GM12878 (cell line): Measurements from ENCODE around the gene JAGN1. TPM values are rescaled to one million over a fixed set of nuclear protein-coding genes. Genes with fewer than 3 reads are reported as not detected.

Experiments
- ATAC-seq: fragments of 200-7000 bp; cut with Tn5 transposase; 3 replicates; pipeline ENCODE4 v1.9.1; 2020; ENCODE audit warnings: mild to moderate bottlenecking, moderate library complexity
- BruUV-seq: library from RNA; stranded (reverse); fragments of 400-500 nt; replicated peaks from 2 replicates; lab custom pipeline; 2021; lab: Mats Ljungman, UMichigan
- CTCF ChIA-PET: fragments of 300-600 bp; sonication (Branson Sonifier 250); formaldehyde crosslinking; extraction: SDS; loops from one replicate; lab custom pipeline; 2021; ENCODE audit warnings: inconsistent platforms; lab: Yijun Ruan, JAX
- POLR2A ChIA-PET: fragments of 350-600 bp; formaldehyde crosslinking; extraction: SDS; loops from one replicate; lab custom pipeline; 2021; ENCODE audit warnings: inconsistent platforms; lab: Charles Lee
- RAD21 ChIA-PET: fragments of 300-600 bp; sonication (Branson Sonifier 250); formaldehyde crosslinking; loops from one replicate; lab custom pipeline; 2023; ENCODE audit warnings: antibody characterized with exemption; ENCODE audit not compliant: unreplicated experiment; lab: Charles Lee
- SMC1A ChIA-PET: fragments of 300-600 bp; sonication (Branson Sonifier 250); formaldehyde crosslinking; loops from one replicate; lab custom pipeline; 2023; ENCODE audit not compliant: unreplicated experiment, uncharacterized antibody; lab: Charles Lee
- DNase-seq: peaks from one replicate; pipeline ENCODE4 v3.0.0-alpha.2; 2011; ENCODE audit warnings: low read depth, low spot score
- FAIRE-seq: peaks from 3 replicates; lab custom pipeline; 2011; peaks lifted over from hg19 to GRCh38; lab: Jason Lieb, UNC
- H2AFZ ChIP-seq: 2 replicates; pipeline ENCODE4 v1.6.0; 2011; ENCODE audit warnings: low read depth, low read length, control low read depth; ENCODE audit not compliant: control insufficient read depth
- H3K27ac ChIP-seq: 2 replicates; pipeline ENCODE4 v1.5.1; 2011; ENCODE audit warnings: control low read depth; ENCODE audit not compliant: control insufficient read depth, insufficient read depth
- H3K27me3 ChIP-seq, 2 experiments: replicated peaks in 1 of 2; 2 replicates each; pipeline versions ENCODE4 v1.6.0 to v1.6.1; 2011; ENCODE audit warnings: low read length in 1 of 2; ENCODE audit not compliant: control insufficient read depth in 2 of 2, insufficient read depth in 2 of 2
- H3K36me3 ChIP-seq, 2 experiments: 2 replicates each; pipeline ENCODE4 v1.5.1; 2011; ENCODE audit warnings: low read length in 1 of 2; ENCODE audit not compliant: control insufficient read depth in 2 of 2, insufficient read depth in 2 of 2
- H3K4me1 ChIP-seq: 2 replicates; pipeline ENCODE4 v1.6.1; 2011; ENCODE audit warnings: mild to moderate bottlenecking, low read length, moderate library complexity, mixed read lengths; ENCODE audit not compliant: control insufficient read depth, insufficient read depth
- H3K4me2 ChIP-seq: 2 replicates; pipeline ENCODE4 v1.6.0; 2011; ENCODE audit warnings: control low read depth; ENCODE audit not compliant: control insufficient read depth, insufficient read depth
- H3K4me3 ChIP-seq: fragments of 200-600 bp; sonication (generic); 2 replicates; pipeline ENCODE4 v1.5.1; 2016
- H3K79me2 ChIP-seq: 2 replicates; pipeline ENCODE4 v1.6.0; 2011; ENCODE audit warnings: low read length; ENCODE audit not compliant: control insufficient read depth, insufficient read depth
- H3K9ac ChIP-seq: 2 replicates; pipeline ENCODE4 v1.8.0; 2011; ENCODE audit warnings: low read length, control low read depth, mixed read lengths; ENCODE audit not compliant: control insufficient read depth, insufficient read depth
- H3K9me3 ChIP-seq: replicated peaks from 3 replicates; pipeline ENCODE4 v1.5.1; 2011; ENCODE audit warnings: mild to moderate bottlenecking, low read length; ENCODE audit not compliant: control insufficient read depth, insufficient read depth
- H4K20me1 ChIP-seq: 2 replicates; pipeline ENCODE4 v1.6.0; 2011; ENCODE audit not compliant: control insufficient read depth, insufficient read depth
- WGBS: methylation state at CpG from one replicate; pipeline ENCODE4 v1.1.6; 2016; ENCODE audit warnings: low lambda C conversion rate; ENCODE audit not compliant: insufficient replicate concordance, insufficient coverage; ENCODE audit errors: missing lambda C conversion rate; 5-methylcytosine and 5-hydroxymethylcytosine counted together
- in situ Hi-C: fragments of 300-500 bp; cut with MboI; formaldehyde crosslinking; loops from 9 replicates; pipeline ENCODE4 v1.14.3; 2018; ENCODE audit warnings: mixed read lengths
- intact Hi-C: fragments of 100-400 bp; cut with micrococcal nuclease; formaldehyde crosslinking; loops from one replicate; pipeline ENCODE4 v1.14.2; 2022; ENCODE audit not compliant: unreplicated experiment
- polyA plus RNA-seq, 11 experiments: library from polyadenylated mRNA; depleted of rRNA in 4 of 11; unstranded in 6 of 11; stranded (reverse) in 5 of 11; fragments of >200 nt; fragmentation: Nextera tagmentation in 4 of 11; fragmentation: Illumina TruSeq in 1 of 11; extraction: Ambion mirVana in 4 of 11; extraction: Trizol in 1 of 11; gene quantifications; 1 replicate in 1 of 11; 2 replicates in 10 of 11; pipeline versions ENCODE4 v1.2.1 to v1.2.3, GENCODE V29; 2011 to 2016; ENCODE audit warnings: inconsistent platforms in 2 of 11, missing spikeins in 2 of 11, low read depth in 1 of 11
- total RNA-seq, 4 experiments: library from RNA; depleted of rRNA in 3 of 4; stranded (reverse); fragments of >200 nt in 3 of 4; fragmentation: Illumina TruSeq in 1 of 4; extraction: Trizol in 1 of 4; gene quantifications; 2 replicates each; pipeline versions ENCODE4 v1.2.1 to v1.2.3, GENCODE V29; 2013 to 2021
- TF ChIP-seq, protein P1 (sequence below): fragments of 450-650 bp; IDR thresholded peaks from 2 replicates; pipeline ENCODE4 v1.6.1; 2018; ENCODE audit warnings: mild to moderate bottlenecking, low read depth, moderate library complexity; ENCODE audit not compliant: partially characterized antibody
- TF ChIP-seq, protein P2 (sequence below): fragments of 450-650 bp; IDR thresholded peaks from 2 replicates; pipeline ENCODE4 v1.6.1; 2014; ENCODE audit warnings: mild to moderate bottlenecking

Gene JAGN1
- total and polyA plus RNA-seq, 10 of the 15 experiments (the other 5 are each of a cell fraction or from before 2014, with no cell fraction given) = 23.3 to 56.0 (median 35.4) TPM

DNA sequence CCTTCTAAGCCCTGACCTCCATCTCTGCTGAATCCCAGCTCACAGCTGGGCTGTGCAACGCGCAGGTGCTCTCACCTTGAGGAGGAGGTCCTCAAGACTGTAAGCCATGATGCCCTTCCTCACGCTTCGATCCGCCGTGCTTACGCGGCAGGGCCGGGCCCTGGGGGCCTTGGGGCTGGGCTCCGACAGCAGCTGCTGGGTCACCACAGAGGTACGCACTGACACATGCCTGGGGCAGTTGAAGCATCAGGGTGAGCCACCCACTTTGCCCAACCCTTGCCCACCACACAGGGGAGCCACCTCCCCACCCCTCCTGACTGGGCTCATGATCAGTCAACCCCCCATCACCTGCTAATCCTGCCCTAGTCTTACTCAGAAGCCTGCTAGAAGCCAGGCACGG is 13.4 kb upstream of the JAGN1 start:
- H3K9me3 ChIP-seq = no peaks in the 10 kb centered on the region
- in situ Hi-C loops = no loop called here
- no peak for DNase-seq
- CTCF ChIA-PET = no interaction called here
- BruUV-seq = no TSS peak
- intact Hi-C loops = no loop called here
- no peak overlapping the region for H2AFZ ChIP-seq
- no peak overlapping the region for H3K9ac ChIP-seq
- SMC1A ChIA-PET = no interaction called here
- H3K79me2 ChIP-seq = no peaks in the 10 kb centered on the region
- POLR2A ChIA-PET = interaction anchor here (1.8 kb wide), 1 partner anchor 14 kb away, joined by 4 read pairs; the partner anchor contains the start of gene JAGN1
- H3K4me2 ChIP-seq = no peak overlapping the region
- FAIRE-seq = no peak
- H4K20me1 ChIP-seq = no peaks in the 10 kb centered on the region
- TF ChIP-seq, protein P1, sequence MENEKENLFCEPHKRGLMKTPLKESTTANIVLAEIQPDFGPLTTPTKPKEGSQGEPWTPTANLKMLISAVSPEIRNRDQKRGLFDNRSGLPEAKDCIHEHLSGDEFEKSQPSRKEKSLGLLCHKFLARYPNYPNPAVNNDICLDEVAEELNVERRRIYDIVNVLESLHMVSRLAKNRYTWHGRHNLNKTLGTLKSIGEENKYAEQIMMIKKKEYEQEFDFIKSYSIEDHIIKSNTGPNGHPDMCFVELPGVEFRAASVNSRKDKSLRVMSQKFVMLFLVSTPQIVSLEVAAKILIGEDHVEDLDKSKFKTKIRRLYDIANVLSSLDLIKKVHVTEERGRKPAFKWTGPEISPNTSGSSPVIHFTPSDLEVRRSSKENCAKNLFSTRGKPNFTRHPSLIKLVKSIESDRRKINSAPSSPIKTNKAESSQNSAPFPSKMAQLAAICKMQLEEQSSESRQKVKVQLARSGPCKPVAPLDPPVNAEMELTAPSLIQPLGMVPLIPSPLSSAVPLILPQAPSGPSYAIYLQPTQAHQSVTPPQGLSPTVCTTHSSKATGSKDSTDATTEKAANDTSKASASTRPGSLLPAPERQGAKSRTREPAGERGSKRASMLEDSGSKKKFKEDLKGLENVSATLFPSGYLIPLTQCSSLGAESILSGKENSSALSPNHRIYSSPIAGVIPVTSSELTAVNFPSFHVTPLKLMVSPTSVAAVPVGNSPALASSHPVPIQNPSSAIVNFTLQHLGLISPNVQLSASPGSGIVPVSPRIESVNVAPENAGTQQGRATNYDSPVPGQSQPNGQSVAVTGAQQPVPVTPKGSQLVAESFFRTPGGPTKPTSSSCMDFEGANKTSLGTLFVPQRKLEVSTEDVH = no peak
- TF ChIP-seq, protein P2, sequence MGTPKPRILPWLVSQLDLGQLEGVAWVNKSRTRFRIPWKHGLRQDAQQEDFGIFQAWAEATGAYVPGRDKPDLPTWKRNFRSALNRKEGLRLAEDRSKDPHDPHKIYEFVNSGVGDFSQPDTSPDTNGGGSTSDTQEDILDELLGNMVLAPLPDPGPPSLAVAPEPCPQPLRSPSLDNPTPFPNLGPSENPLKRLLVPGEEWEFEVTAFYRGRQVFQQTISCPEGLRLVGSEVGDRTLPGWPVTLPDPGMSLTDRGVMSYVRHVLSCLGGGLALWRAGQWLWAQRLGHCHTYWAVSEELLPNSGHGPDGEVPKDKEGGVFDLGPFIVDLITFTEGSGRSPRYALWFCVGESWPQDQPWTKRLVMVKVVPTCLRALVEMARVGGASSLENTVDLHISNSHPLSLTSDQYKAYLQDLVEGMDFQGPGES = no peak
- no peaks in the 10 kb centered on the region for H3K27me3 ChIP-seq
- RAD21 ChIA-PET = no interaction called here
- peaks cover 5% of the 10 kb centered on the region for H3K4me1 ChIP-seq
- no peak overlapping the region for H3K27ac ChIP-seq
- peak; percentile 37; the same call in 2 of the 3 replicates for ATAC-seq
- WGBS = 84% methylated on average over 11 of the region's 12 CpGs
- no peak overlapping the region for H3K4me3 ChIP-seq
- no peaks in the 10 kb centered on the region for H3K36me3 ChIP-seq
